Coronary artery (tissue), 2 donors: ENCODE results near the gene NFIB.

Experiments
- DNase-seq: peaks from one replicate; pipeline ENCODE4 v3.0.0-alpha.2; 2017; ENCODE audit warnings: low spot score
- H3K27ac ChIP-seq, 2 donors: fragments of 200-600 bp; sonication (generic); one replicate each; pipeline ENCODE4 v1.5.1; 2016 to 2019
- H3K4me3 ChIP-seq: fragments of 200-600 bp; sonication (generic); 2 replicates; pipeline ENCODE4 v1.5.1; 2016; ENCODE audit warnings: mild to moderate bottlenecking, moderate library complexity
- CTCF ChIP-seq: fragments of 200-600 bp; sonication (generic); IDR thresholded peaks from one replicate; pipeline ENCODE4 v1.5.1; 2019; ENCODE audit warnings: antibody characterized with exemption

The NFIB gene

GRCh38 chr9:14258660-14259239 lies 55.2 kb downstream of the NFIB start:
- Histone ChIP-seq H3K4me3 (no peak overlapping the region), H3K27ac (peak overlapping the region in 1 of 2 donors; percentile 1)
- no peak for TF ChIP-seq CTCF
- no peak for DNase-seq

- DNase-seq, result no peak
- H3K27ac ChIP-seq, result peak overlapping the region in 1 of 2 donors; percentile 26
- TF ChIP-seq CTCF, result no peak
These were observed 55.8 kb downstream of the NFIB start for GRCh38 chr9:14258156-14258555.

GRCh38 chr9:14256588-14256987 lies 57.4 kb downstream of the NFIB start:
- DNase-seq, result no peak
- Histone ChIP-seq H3K4me3 (peak overlapping the region; percentile 8), H3K27ac (peak overlapping the region in 1 of 2 donors; percentile 52)
- no peak for TF ChIP-seq CTCF

More at GRCh38 chr9:14258156-14258555, 55.8 kb downstream of the NFIB start:
- H3K4me3 ChIP-seq, result no peak overlapping the region

GRCh38 chr9:14251154-14252071 lies 62.5 kb downstream of the NFIB start:
- Histone ChIP-seq H3K27ac (peak overlapping the region; percentile 49 to 55), H3K4me3 (peak overlapping the region; percentile 51)
- no peak for TF ChIP-seq CTCF
- peak; percentile 90 for DNase-seq

- peak overlapping the region; percentile 17 for H3K4me3 ChIP-seq
- TF ChIP-seq CTCF, result no peak
- no peak for DNase-seq
- peak overlapping the region in 1 of 2 donors; percentile 14 for H3K27ac ChIP-seq
These were observed 63.2 kb downstream of the NFIB start for GRCh38 chr9:14250794-14251153.

GRCh38 chr9:14249527-14249926 lies 64.4 kb downstream of the NFIB start:
- no peak for TF ChIP-seq CTCF
- Histone ChIP-seq H3K27ac (no peak overlapping the region), H3K4me3 (no peak overlapping the region)
- DNase-seq, result no peak
